HG02763 (cell line): Measurements from ENCODE around the gene ENDOV.

ENCODE experiments used
- ATAC-seq: cut with Tn5 transposase; IDR thresholded peaks from one replicate; pipeline ENCODE4 v1.9.1; 2021; ENCODE audit warnings: mild to moderate bottlenecking, moderate library complexity; ENCODE audit not compliant: unreplicated experiment

The ENDOV gene

GRCh38 chr17:80464486-80464885 lies 49.5 kb downstream of the ENDOV start:
- ATAC-seq: no peak

- no peak for ATAC-seq
Measured at GRCh38 chr17:80465327-80465974, 50.5 kb downstream of the ENDOV start.

GRCh38 chr17:80466188-80466705 lies 51.3 kb downstream of the ENDOV start:
- no peak for ATAC-seq

GRCh38 chr17:80468242-80468641 lies 53.3 kb downstream of the ENDOV start:
- ATAC-seq: no peak

GRCh38 chr17:80468781-80469493 lies 54.0 kb downstream of the ENDOV start:
- no peak for ATAC-seq

GRCh38 chr17:80469667-80470066 lies 54.7 kb downstream of the ENDOV start:
- ATAC-seq: no peak

- no peak for ATAC-seq
Measured at GRCh38 chr17:80470603-80471002, 55.6 kb downstream of the ENDOV start.

GRCh38 chr17:80471922-80472321 lies 57.0 kb downstream of the ENDOV start:
- ATAC-seq: no peak

GRCh38 chr17:80472996-80473395 lies 58.0 kb downstream of the ENDOV start:
- ATAC-seq: no peak

- no peak for ATAC-seq
Measured at GRCh38 chr17:80473701-80474100, 58.7 kb downstream of the ENDOV start.

- no peak for ATAC-seq
Measured at GRCh38 chr17:80474231-80474960, 59.4 kb downstream of the ENDOV start.

- ATAC-seq: no peak
Measured at GRCh38 chr17:80474961-80475909, 60.3 kb downstream of the ENDOV start.

- no peak for ATAC-seq
Measured at GRCh38 chr17:80475910-80476876, 61.2 kb downstream of the ENDOV start, which contains the start of gene NPTX1. TSS of gene NPTX1 (minus strand) at chr17:80476607. CDS start at chr17:80476446, 161 bp downstream.

- ATAC-seq: no peak
Measured at GRCh38 chr17:80476877-80477646, 62.1 kb downstream of the ENDOV start.

GRCh38 chr17:80477647-80478478 lies 62.9 kb downstream of the ENDOV start:
- no peak for ATAC-seq

GRCh38 chr17:80478487-80479245 lies 63.7 kb downstream of the ENDOV start:
- ATAC-seq: no peak

- no peak for ATAC-seq
Measured at GRCh38 chr17:80479246-80479566, 64.2 kb downstream of the ENDOV start.
